Measurements from ENCODE around the gene CPEB1. TPM values are rescaled to one million over a fixed set of nuclear protein-coding genes. Genes with fewer than 3 reads are reported as not detected.

CPEB1 gene
- total and polyA plus RNA-seq, 2 donors (not counting 1 experiment from before 2014, with no cell fraction given) = 0.19 to 0.62 TPM

DNA sequence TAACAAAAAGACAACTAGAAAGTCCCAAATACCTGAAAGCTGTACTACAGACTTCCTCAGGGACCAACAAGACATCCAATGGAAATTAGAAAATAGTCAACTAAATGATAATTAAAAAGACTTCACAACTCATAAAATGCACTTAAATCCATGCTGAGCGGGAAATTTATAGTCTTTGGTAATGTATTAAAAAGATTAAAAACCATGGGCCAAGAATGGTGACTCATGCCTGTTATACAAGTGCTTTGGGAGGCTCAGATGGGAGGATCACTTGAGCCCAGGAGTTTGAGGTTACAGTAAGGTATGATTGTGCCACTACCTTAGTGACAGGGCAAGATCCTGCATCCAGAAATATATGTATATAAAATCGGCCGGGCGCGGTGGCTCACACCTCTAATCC lies 45.0 kb downstream of the CPEB1 start:
- Mint-ChIP-seq H3K9me3 (ENCODE audit: insufficient read depth) (no peaks in the 10 kb centered on the region), H3K4me1 (no peaks in the 10 kb centered on the region), H3K27ac (no peak overlapping the region), H3K4me3 (no peak overlapping the region), H3K27me3 (peaks cover 39% of the 10 kb centered on the region)
- CTCF ChIA-PET = no interaction called here
- intact Hi-C loops (cut with micrococcal nuclease) = no loop called here
- no peak overlapping the region for H3K4me3 ChIP-seq (ENCODE audit: control extremely low read depth in 1 of 5, extremely low read depth in 1 of 5, insufficient read depth in 1 of 5, low read depth in 2 of 5, low read length in 4 of 5)
- no peaks in the 10 kb centered on the region for H3K36me3 ChIP-seq (replicated peaks in 1 of 2; ENCODE audit: control extremely low read depth in 1 of 2, control insufficient read depth in 1 of 2, extremely low read depth in 1 of 2, insufficient read depth in 2 of 2, low read length in 1 of 2)
- no peaks in the 10 kb centered on the region for H3K4me1 ChIP-seq (ENCODE audit: control insufficient read depth in 2 of 2, insufficient read depth in 2 of 2, low read length in 2 of 2)
- peaks cover 0 to 12% (median 4%) of the 10 kb centered on the region in 4 experiments for H3K27me3 ChIP-seq (replicated peaks in 1 of 4; ENCODE audit: control extremely low read depth in 1 of 4, control insufficient read depth in 3 of 4, insufficient read depth in 4 of 4, low read length in 3 of 4)
- H4K20me1 ChIP-seq (ENCODE audit: control insufficient read depth, insufficient read depth, low read length, poor library complexity, severe bottlenecking) = no peaks in the 10 kb centered on the region
- 100% methylated on average over 2 of the region's 5 CpGs for WGBS (ENCODE audit: insufficient coverage)
- no peak overlapping the region for H3K4me2 ChIP-seq (replicated peaks; ENCODE audit: low read depth, low read length, poor library complexity, severe bottlenecking)
- POLR2A ChIA-PET = no interaction called here
- H3K27ac ChIP-seq (ENCODE audit: low read length in 2 of 2) = no peak overlapping the region
- DNase-seq = no peak
- no peaks in the 10 kb centered on the region for H3K79me2 ChIP-seq (ENCODE audit: control insufficient read depth, insufficient read depth, low read length)
- H2AFZ ChIP-seq (ENCODE audit: insufficient read depth, low read depth, low read length, poor library complexity, severe bottlenecking) = no peak overlapping the region
- peaks cover 0 to 8% (median 0%) of the 10 kb centered on the region in 3 donors for H3K9me3 ChIP-seq (ENCODE audit: control extremely low read depth in 1 of 3, control insufficient read depth in 2 of 3, insufficient read depth in 1 of 3, low read length in 2 of 3)
- TF ChIP-seq, protein P1, sequence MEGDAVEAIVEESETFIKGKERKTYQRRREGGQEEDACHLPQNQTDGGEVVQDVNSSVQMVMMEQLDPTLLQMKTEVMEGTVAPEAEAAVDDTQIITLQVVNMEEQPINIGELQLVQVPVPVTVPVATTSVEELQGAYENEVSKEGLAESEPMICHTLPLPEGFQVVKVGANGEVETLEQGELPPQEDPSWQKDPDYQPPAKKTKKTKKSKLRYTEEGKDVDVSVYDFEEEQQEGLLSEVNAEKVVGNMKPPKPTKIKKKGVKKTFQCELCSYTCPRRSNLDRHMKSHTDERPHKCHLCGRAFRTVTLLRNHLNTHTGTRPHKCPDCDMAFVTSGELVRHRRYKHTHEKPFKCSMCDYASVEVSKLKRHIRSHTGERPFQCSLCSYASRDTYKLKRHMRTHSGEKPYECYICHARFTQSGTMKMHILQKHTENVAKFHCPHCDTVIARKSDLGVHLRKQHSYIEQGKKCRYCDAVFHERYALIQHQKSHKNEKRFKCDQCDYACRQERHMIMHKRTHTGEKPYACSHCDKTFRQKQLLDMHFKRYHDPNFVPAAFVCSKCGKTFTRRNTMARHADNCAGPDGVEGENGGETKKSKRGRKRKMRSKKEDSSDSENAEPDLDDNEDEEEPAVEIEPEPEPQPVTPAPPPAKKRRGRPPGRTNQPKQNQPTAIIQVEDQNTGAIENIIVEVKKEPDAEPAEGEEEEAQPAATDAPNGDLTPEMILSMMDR (IDR thresholded peaks at IDR 0.05) = no peak
- TF ChIP-seq EZH2 (IDR thresholded peaks at IDR 0.05; ENCODE audit: borderline replicate concordance, insufficient read depth, low read depth, low read length, poor library complexity, severe bottlenecking) = no peak
- no peak overlapping the region for H3K9ac ChIP-seq (ENCODE audit: low read length)
- ATAC-seq (ENCODE audit: low read depth) = no peak

DNA sequence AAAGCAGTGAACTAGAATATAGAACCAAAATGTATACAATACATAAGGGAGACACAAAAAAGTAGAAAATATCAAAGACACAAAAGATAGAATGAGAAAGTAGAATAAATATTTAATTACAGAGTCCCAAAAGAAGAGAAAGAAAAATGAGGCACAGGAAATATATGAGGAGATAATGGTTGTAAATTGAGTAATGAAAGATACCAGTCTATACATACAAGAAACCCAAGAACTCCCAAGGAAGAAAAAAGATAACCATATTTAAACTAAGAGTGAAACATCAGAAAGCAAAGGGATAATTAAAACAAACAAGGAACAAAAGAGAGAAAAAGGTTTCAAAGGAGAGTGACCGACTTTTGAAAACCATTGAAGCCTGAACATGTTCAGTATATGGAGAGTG lies 47.3 kb downstream of the CPEB1 start:
- no peak overlapping the region for H3K4me3 Mint-ChIP-seq
- Histone ChIP-seq H3K4me2 (replicated peaks; ENCODE audit: low read depth, low read length, poor library complexity, severe bottlenecking) (no peak overlapping the region), H4K20me1 (ENCODE audit: control insufficient read depth, insufficient read depth, low read length, poor library complexity, severe bottlenecking) (no peaks in the 10 kb centered on the region), H3K27ac (ENCODE audit: low read length in 2 of 2) (no peak overlapping the region), H3K4me3 (ENCODE audit: control extremely low read depth in 1 of 5, extremely low read depth in 1 of 5, insufficient read depth in 1 of 5, low read depth in 2 of 5, low read length in 4 of 5) (no peak overlapping the region), H3K4me1 (ENCODE audit: control insufficient read depth in 2 of 2, insufficient read depth in 2 of 2, low read length in 2 of 2) (no peaks in the 10 kb centered on the region), H2AFZ (ENCODE audit: insufficient read depth, low read depth, low read length, poor library complexity, severe bottlenecking) (no peak overlapping the region), H3K9ac (ENCODE audit: low read length) (no peak overlapping the region), H3K27me3 (replicated peaks in 1 of 4; ENCODE audit: control extremely low read depth in 1 of 4, control insufficient read depth in 3 of 4, insufficient read depth in 4 of 4, low read length in 3 of 4) (peaks cover 0 to 12% (median 6%) of the 10 kb centered on the region in 4 experiments), H3K36me3 (replicated peaks in 1 of 2; ENCODE audit: control extremely low read depth in 1 of 2, control insufficient read depth in 1 of 2, extremely low read depth in 1 of 2, insufficient read depth in 2 of 2, low read length in 1 of 2) (no peaks in the 10 kb centered on the region), H3K9me3 (ENCODE audit: control extremely low read depth in 1 of 3, control insufficient read depth in 2 of 3, insufficient read depth in 1 of 3, low read length in 2 of 3) (no peaks in the 10 kb centered on the region), H3K79me2 (ENCODE audit: control insufficient read depth, insufficient read depth, low read length) (no peaks in the 10 kb centered on the region)
- H3K4me1 Mint-ChIP-seq = no peaks in the 10 kb centered on the region
- WGBS (ENCODE audit: insufficient coverage) = no CpG with 5 or more reads among the region's 1 CpG
- DNase-seq (no peak), ATAC-seq (ENCODE audit: low read depth) (no peak)
- POLR2A ChIA-PET = no interaction called here
- H3K27ac Mint-ChIP-seq = no peak overlapping the region
- no peak for TF ChIP-seq EZH2 (IDR thresholded peaks at IDR 0.05; ENCODE audit: borderline replicate concordance, insufficient read depth, low read depth, low read length, poor library complexity, severe bottlenecking)
- TF ChIP-seq, protein P1 (IDR thresholded peaks at IDR 0.05) = no peak
- CTCF ChIA-PET = no interaction called here
- intact Hi-C loops (cut with micrococcal nuclease) = no loop called here
- H3K27me3 Mint-ChIP-seq = peaks cover 47% of the 10 kb centered on the region
- H3K9me3 Mint-ChIP-seq (ENCODE audit: insufficient read depth) = no peaks in the 10 kb centered on the region

Measured in B cell (primary cell).